ENCODE data around the gene PRKN.

The PRKN gene

DNA sequence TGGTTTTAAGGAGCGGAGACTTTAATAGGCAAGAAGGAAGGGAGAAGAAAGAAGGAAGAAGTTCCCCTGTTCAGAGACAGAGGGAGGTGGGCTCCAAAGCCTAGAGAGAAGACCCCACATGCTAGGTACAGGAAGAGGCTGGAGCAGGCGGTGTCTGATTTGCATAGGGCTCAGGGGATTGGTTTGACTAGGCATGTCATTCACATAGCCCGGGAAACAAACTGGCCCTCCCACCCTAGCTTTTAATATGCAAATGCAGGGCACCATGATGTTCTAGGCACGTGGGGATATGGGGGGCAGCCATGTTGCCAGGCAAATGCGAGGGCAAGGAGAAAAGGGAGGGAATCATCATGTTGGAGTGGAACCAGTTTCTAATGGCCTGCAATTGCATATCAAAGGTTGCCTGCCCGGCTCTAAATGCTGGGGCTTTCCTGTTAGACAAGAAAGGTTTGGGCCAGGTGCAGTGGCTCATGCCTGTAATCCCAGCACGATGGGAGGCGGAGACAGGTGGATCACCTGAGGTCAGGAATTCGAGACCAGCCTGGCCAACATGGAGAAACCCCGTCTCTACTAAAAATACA, 1419.4 kb downstream of the PRKN start:
- TF ChIP-seq, protein P1, sequence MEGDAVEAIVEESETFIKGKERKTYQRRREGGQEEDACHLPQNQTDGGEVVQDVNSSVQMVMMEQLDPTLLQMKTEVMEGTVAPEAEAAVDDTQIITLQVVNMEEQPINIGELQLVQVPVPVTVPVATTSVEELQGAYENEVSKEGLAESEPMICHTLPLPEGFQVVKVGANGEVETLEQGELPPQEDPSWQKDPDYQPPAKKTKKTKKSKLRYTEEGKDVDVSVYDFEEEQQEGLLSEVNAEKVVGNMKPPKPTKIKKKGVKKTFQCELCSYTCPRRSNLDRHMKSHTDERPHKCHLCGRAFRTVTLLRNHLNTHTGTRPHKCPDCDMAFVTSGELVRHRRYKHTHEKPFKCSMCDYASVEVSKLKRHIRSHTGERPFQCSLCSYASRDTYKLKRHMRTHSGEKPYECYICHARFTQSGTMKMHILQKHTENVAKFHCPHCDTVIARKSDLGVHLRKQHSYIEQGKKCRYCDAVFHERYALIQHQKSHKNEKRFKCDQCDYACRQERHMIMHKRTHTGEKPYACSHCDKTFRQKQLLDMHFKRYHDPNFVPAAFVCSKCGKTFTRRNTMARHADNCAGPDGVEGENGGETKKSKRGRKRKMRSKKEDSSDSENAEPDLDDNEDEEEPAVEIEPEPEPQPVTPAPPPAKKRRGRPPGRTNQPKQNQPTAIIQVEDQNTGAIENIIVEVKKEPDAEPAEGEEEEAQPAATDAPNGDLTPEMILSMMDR (IDR thresholded peaks at IDR 0.05; ENCODE audit: borderline replicate concordance, control extremely low read depth, extremely low read depth, insufficient read depth, missing control alignments), result no peak
- in situ Hi-C loops (cut with MboI; ENCODE audit: low sequenced_read_pairs, unreplicated experiment), result no loop called here
- no peak for DNase-seq (ENCODE audit: low spot score)

DNA sequence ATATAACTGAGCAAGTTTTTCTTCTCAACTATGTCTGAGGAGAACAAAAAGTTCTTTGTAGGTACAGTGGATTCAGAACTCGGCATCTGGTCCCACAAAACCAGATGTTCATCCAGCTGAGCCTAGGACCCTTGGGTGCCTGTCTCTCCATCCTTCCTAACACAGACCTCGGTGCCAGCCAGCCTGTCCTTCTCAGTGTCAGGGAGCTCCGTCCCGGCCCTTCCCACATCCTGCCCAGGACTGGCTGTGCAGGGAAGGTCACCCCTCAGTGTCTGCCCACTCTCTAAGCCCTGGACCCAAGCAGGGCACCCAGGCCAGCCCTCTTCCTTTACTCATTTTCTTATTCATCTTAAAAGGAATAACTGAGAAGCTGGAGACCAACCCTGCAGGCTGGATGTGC, 1421.7 kb downstream of the PRKN start:
- in situ Hi-C loops (cut with MboI; ENCODE audit: low sequenced_read_pairs, unreplicated experiment), result no loop called here
- DNase-seq (ENCODE audit: low spot score), result no peak

DNA sequence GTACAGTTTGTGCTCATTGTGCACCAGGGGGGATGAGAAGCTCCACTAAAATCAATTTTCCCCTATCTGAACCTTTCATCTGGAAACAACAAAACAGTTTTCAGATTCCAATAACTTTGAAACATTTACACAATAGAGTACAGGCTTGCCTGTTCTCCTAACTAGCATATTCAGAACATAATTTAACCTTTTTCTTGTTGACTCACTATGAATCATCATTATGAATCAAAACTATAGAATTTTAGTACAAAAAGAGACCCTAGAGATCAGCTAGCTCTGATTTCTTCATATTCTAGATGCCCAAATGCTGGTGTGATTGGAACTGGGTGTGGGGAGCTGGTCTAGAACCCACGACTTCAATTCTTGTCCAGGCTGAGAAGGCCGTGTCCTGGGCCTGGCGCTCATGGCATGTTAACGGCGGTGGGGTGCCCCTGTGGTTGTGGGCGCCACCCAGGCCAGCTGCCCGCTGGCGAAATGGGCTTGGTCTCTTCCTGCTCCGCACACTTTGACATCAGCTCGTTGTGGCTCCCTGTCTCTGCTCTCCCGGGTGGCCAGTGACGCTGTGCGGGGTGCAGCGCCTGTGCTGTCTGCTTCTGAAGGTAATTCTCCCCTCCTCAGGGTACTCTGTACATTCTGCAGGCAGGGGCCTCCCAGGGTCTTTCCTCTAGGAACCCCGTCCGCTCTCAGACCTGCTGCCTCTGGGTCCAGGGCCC, 1423.8 kb downstream of the PRKN start:
- in situ Hi-C loops (cut with MboI; ENCODE audit: low sequenced_read_pairs, unreplicated experiment), result no loop called here
- DNase-seq (ENCODE audit: low spot score), result no peak
- TF ChIP-seq, protein P1 (IDR thresholded peaks at IDR 0.05; ENCODE audit: borderline replicate concordance, control extremely low read depth, extremely low read depth, insufficient read depth, missing control alignments), result no peak

More for the DNA sequence above, 1421.7 kb downstream of the PRKN start:
- TF ChIP-seq, protein P1 (IDR thresholded peaks at IDR 0.05; ENCODE audit: borderline replicate concordance, control extremely low read depth, extremely low read depth, insufficient read depth, missing control alignments), result no peak

DNA sequence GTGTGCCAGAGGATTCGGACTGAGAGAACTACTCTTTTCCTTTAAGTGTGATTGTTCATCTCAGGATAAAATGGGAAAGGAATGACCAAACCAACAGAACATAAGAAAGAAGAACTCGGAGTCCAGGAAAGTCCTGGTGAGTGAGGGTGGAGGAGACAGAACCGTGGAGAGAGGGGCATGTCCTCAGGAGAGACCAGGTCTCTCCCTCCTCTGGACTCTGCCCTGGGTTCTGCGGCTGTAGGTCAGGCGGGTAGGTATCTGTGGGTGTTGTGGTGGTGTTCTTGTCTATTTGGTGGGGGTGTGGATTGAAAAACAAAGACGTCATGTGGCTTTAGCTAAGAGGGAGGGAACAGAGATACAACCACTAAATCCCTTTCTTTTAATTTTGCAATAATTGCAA, 1424.6 kb downstream of the PRKN start:
- TF ChIP-seq, protein P1 (IDR thresholded peaks at IDR 0.05; ENCODE audit: borderline replicate concordance, control extremely low read depth, extremely low read depth, insufficient read depth, missing control alignments), result no peak

DNA sequence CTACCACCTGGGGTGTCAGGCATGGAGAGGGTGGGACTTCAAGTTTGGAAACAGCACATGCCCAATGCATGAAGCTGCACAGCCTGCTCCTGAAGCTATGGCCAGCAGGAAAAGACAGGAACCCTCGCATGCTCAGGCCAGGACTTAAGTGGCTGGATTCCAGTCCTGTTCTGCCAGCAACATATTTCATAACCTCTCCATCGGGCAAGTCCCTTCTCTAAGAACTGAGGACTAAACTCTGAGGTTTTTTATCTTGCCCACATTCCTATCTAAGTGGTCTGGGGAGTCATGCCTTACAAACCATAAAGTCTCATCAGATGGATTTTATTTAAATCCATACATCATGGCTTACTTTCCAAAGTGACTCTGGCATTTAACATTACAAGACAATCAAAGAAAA, 1426.2 kb downstream of the PRKN start:
- in situ Hi-C loops (cut with MboI; ENCODE audit: low sequenced_read_pairs, unreplicated experiment), result no loop called here
- TF ChIP-seq, protein P1 (IDR thresholded peaks at IDR 0.05; ENCODE audit: borderline replicate concordance, control extremely low read depth, extremely low read depth, insufficient read depth, missing control alignments), result no peak
- no peak for DNase-seq (ENCODE audit: low spot score)

More for the DNA sequence above, 1424.6 kb downstream of the PRKN start:
- in situ Hi-C loops (cut with MboI; ENCODE audit: low sequenced_read_pairs, unreplicated experiment), result no loop called here
- DNase-seq (ENCODE audit: low spot score), result no peak

DNA sequence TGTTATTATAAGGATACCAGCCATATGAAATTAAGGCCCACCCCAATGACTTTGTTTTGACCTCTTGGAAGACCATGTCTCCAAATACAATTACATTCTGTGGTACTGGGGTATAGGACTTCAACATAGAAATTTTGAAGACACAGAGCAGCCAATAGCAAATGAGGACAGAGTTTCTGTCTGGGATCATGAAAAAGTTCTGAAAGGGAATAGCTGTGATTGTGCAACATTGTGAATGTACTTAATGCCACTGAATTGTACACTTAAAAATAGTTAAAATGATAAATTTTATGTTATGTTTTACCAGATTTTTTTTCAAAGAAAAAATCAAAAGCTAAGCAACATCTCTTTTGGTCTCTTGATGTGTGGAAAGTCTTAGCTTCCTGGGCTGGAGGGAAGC, 1426.7 kb downstream of the PRKN start:
- in situ Hi-C loops (cut with MboI; ENCODE audit: low sequenced_read_pairs, unreplicated experiment), result no loop called here
- TF ChIP-seq, protein P1 (IDR thresholded peaks at IDR 0.05; ENCODE audit: borderline replicate concordance, control extremely low read depth, extremely low read depth, insufficient read depth, missing control alignments), result no peak
- DNase-seq (ENCODE audit: low spot score), result no peak

Measured in GM13976 (cell line).